Left ventricle myocardium inferior (tissue), 1 donor: ENCODE measurements around the gene EHD2. TPM values are rescaled to one million over a fixed set of nuclear protein-coding genes. Genes with fewer than 3 reads are reported as not detected.
"Not testable (repeated sequence)": the region's sequence is repeated elsewhere in the genome, so short reads cannot be mapped to it uniquely, and the experiment has no call there.

Source experiments
- DNase-seq: peaks from one replicate; pipeline ENCODE4 v3.0.0-alpha.2; 2020
- H3K27ac ChIP-seq: fragments of 200-600 bp; replicated peaks from 2 replicates; pipeline ENCODE4 v1.8.0; 2021
- H3K27me3 ChIP-seq: fragments of 200-600 bp; 2 replicates; pipeline ENCODE4 v1.8.0; 2021; ENCODE audit warnings: low read depth
- H3K36me3 ChIP-seq: fragments of 200-600 bp; 2 replicates; pipeline ENCODE4 v1.8.0; 2021
- H3K4me1 ChIP-seq: fragments of 200-600 bp; 2 replicates; pipeline ENCODE4 v1.8.0; 2021
- H3K4me3 ChIP-seq: fragments of 200-600 bp; 2 replicates; pipeline ENCODE4 v1.8.0; 2021; ENCODE audit warnings: mild to moderate bottlenecking, moderate library complexity
- H3K9me3 ChIP-seq: fragments of 200-600 bp; replicated peaks from 2 replicates; pipeline ENCODE4 v1.8.0; 2021
- intact Hi-C: fragments of 100-400 bp; cut with micrococcal nuclease; formaldehyde crosslinking; loops from one replicate; pipeline ENCODE4 v1.11.0; 2022
- total RNA-seq: library from RNA; stranded (reverse); fragmentation: NEBNext Ultra II Directional; extraction: Animal tissue kit (Norgen Biotek cat#: 25700); gene quantifications from one replicate; pipeline ENCODE4 v1.2.1, GENCODE V29; 2021
- TF ChIP-seq, protein P1 (sequence below): fragments of 200-600 bp; IDR thresholded peaks from 2 replicates; pipeline ENCODE4 v1.8.0; 2021; ENCODE audit warnings: antibody characterized with exemption, mild to moderate bottlenecking, borderline replicate concordance
- donor health status: DM: no; HTN: yes; CAD: no; lungs with severe emphysema.

Gene EHD2
- total RNA-seq, 1 donor from 2014 or later, result 48.2 TPM

DNA sequence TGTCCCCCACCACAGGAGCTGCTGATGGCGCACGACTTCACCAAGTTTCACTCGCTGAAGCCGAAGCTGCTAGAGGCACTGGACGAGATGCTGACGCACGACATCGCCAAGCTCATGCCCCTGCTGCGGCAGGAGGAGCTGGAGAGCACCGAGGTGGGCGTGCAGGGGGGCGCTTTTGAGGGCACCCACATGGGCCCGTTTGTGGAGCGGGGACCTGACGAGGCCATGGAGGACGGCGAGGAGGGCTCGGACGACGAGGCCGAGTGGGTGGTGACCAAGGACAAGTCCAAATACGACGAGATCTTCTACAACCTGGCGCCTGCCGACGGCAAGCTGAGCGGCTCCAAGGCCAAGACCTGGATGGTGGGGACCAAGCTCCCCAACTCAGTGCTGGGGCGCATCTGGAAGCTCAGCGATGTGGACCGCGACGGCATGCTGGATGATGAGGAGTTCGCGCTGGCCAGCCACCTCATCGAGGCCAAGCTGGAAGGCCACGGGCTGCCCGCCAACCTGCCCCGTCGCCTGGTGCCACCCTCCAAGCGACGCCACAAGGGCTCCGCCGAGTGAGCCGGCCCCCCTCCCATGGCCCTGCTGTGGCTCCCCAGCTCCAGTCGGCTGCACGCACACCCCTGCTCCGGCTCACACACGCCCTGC lies 27.8 kb downstream of the EHD2 start:
- intact Hi-C loops, result no loop called here
- Histone ChIP-seq H3K27ac (peak overlapping the region; percentile 96), H3K36me3 (peaks cover 58% of the 10 kb centered on the region), H3K4me3 (no peak overlapping the region), H3K27me3 (no peaks in the 10 kb centered on the region), H3K9me3 (no peaks in the 10 kb centered on the region), H3K4me1 (peaks cover 41% of the 10 kb centered on the region)
- DNase-seq, result no peak
- TF ChIP-seq, protein P1, sequence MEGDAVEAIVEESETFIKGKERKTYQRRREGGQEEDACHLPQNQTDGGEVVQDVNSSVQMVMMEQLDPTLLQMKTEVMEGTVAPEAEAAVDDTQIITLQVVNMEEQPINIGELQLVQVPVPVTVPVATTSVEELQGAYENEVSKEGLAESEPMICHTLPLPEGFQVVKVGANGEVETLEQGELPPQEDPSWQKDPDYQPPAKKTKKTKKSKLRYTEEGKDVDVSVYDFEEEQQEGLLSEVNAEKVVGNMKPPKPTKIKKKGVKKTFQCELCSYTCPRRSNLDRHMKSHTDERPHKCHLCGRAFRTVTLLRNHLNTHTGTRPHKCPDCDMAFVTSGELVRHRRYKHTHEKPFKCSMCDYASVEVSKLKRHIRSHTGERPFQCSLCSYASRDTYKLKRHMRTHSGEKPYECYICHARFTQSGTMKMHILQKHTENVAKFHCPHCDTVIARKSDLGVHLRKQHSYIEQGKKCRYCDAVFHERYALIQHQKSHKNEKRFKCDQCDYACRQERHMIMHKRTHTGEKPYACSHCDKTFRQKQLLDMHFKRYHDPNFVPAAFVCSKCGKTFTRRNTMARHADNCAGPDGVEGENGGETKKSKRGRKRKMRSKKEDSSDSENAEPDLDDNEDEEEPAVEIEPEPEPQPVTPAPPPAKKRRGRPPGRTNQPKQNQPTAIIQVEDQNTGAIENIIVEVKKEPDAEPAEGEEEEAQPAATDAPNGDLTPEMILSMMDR, result no peak

DNA sequence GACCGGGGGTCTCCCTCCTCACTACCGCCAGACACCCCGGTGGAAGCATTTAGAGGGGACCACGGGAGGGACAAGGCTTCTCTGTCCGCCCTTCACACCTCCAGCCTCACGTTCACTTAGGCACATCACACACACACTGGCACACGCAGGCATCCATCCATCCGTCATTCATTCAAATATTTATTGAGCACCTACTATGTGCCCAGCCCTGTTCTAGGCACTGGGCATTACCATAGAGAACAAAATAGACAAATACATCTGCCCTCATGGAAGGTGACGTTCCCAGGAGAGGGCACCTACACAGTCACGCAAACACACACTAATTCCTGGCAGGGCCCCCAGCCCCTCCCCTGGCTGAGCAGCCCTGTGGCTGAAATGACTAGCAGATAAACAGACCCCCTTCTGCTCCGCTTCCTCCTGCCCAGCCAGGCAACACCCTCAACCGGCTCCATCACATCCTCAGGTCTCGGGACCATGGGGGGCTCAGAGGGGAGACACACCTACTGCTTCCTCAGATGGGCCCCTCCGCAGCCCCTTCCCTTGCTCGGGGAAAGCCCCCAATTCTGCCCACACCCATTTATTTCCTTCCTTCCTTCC lies 28.4 kb downstream of the EHD2 start:
- intact Hi-C loops, result no loop called here
- no peak for DNase-seq
- H3K27ac ChIP-seq, result peak overlapping the region; percentile 96

DNA sequence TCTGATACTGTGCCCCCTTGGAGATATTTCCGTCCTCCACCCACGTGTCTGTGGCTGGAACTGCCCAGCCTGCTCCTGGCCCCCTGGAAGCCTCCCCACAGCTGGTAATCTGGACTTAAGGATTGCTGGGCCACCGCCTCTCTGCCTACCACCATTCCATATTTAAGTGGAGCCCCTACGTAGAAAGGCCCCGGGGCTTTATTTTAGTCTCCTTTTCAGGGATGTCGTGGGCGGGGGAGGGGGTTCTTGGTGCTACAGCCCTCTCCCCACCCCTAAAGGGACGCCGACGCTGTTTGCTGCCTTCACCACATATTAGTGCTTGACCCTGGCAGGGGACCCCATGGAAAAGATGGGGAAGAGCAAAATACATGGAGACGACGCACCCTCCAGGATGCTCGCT lies 29.4 kb downstream of the EHD2 start:
- intact Hi-C loops, result no loop called here
- Histone ChIP-seq H3K4me3 (peak overlapping the region; percentile 61), H3K36me3 (peaks cover 51% of the 10 kb centered on the region), H3K4me1 (peaks cover 53% of the 10 kb centered on the region), H3K9me3 (no peaks in the 10 kb centered on the region), H3K27me3 (no peaks in the 10 kb centered on the region), H3K27ac (peak overlapping the region; percentile 96)
- no peak for DNase-seq
- TF ChIP-seq, protein P1, result no peak

More for the DNA sequence above, 28.4 kb downstream of the EHD2 start:
- TF ChIP-seq, protein P1, result no peak
- no peaks in the 10 kb centered on the region for H3K27me3 ChIP-seq
- no peak overlapping the region for H3K4me3 ChIP-seq
- H3K36me3 ChIP-seq, result peaks cover 52% of the 10 kb centered on the region
- peaks cover 48% of the 10 kb centered on the region for H3K4me1 ChIP-seq
- H3K9me3 ChIP-seq, result no peaks in the 10 kb centered on the region

DNA sequence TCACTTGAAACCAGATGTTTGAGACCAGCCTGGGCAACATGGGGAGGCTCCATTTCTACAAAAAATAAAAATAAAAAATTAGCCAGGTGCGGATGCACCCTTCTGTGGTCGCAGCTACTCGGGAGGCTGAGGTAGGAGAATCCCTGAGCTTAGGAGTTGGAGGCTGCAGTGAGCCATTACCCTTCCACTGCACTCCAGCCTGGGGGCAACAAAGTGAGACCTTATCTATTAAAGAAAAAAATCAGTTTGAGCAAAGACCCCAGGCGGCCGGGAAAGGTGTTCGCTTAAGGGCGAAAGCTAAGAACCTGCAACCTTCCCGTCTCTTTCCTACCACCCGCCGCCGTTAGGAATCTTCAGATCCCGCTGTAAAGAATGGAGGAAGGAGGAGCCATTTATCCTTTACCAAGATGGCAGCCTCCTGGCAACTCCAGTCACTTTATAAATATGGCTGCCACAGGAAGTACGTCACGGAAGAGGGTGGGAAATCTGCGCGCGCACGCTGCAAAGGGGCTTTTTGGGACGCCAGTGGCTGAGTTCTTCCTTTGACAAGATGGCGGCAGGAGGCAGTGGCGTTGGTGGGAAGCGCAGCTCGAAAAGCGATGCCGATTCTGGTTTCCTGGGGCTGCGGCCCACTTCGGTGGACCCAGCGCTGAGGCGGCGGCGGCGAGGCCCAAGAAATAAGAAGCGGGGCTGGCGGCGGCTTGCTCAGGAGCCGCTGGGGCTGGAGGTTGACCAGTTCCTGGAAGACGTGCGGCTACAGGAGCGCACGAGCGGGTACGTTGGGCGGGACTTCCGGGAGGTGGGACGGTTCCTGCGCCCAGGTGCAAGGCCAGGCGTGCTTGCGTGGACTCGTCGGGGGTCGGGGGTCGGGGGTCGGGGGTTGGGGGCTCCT lies 32.0 kb downstream of the EHD2 start, which contains the start of gene NOP53:
TSS of gene NOP53 (plus strand) at position 537 of the 892 bp plus-strand sequence. CDS start at position 551, 14 bp downstream.
- peaks cover 60% of the 10 kb centered on the region for H3K4me1 ChIP-seq
- TF ChIP-seq, protein P1, result peak; percentile 27
- H3K9me3 ChIP-seq, result no peaks in the 10 kb centered on the region
- H3K36me3 ChIP-seq, result peaks cover 50% of the 10 kb centered on the region
- intact Hi-C loops, result no loop called here
- peak within 1 kb of the TSS; percentile 96 for H3K27ac ChIP-seq
- H3K27me3 ChIP-seq, result no peaks in the 10 kb centered on the region
- DNase-seq, result peak; percentile 96
- H3K4me3 ChIP-seq, result peak within 1 kb of the TSS; percentile 81

DNA sequence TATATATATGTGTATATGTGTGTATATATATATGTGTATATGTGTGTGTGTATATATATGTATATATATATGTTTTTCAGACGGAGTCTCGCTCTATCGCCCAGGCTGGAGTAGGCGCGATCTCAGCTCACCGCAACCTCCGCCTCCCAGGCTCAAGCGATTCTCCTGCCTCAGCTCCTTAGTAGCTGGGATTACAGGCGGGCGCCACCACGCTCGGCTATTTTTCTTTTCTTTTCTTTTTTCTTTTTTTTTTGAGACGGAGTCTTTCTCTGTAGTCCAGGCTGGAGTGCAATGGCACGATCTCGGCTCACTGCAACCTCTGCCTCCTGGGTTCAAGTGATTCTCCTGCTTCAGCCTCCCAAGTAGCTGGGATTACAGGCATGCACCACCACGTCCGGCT lies 32.9 kb downstream of the EHD2 start:
- intact Hi-C loops, H3K27me3 ChIP-seq, DNase-seq, H3K27ac ChIP-seq, H3K9me3 ChIP-seq: not testable (repeated sequence)
- peaks cover 50% of the 10 kb centered on the region for H3K36me3 ChIP-seq
- H3K4me1 ChIP-seq, result peaks cover 60% of the 10 kb centered on the region
- peak overlapping the region; percentile 81 for H3K4me3 ChIP-seq
